Left lung (tissue), 14 donors: ENCODE data around the gene USP28. TPM values are rescaled to one million over a fixed set of nuclear protein-coding genes. Genes with fewer than 3 reads are reported as not detected.
"Not testable (repeated sequence)": the region's sequence is repeated elsewhere in the genome, so short reads cannot be mapped to it uniquely, and the experiment has no call there.

Source experiments
- ATAC-seq: fragments of 200-7000 bp; cut with Tn5 transposase; one replicate; pipeline ENCODE4 v1.9.1; 2020; ENCODE audit warnings: moderate library complexity
- DNase-seq, 4 donors: peaks; one replicate each; pipeline ENCODE4 v3.0.0-alpha.2; 2013 to 2020
- H3K27ac ChIP-seq, 2 donors: fragments of 200-600 bp; sonication (generic) in 1 of 2; one replicate each; pipeline versions ENCODE4 v1.5.0 to v1.8.0; 2020 to 2021
- H3K27me3 ChIP-seq, 2 donors: fragments of 200-600 bp; sonication (generic) in 1 of 2; one replicate each; pipeline versions ENCODE4 v1.5.0 to v1.8.0; 2020 to 2021
- H3K36me3 ChIP-seq, 2 donors: fragments of 200-600 bp; sonication (generic) in 1 of 2; one replicate each; pipeline versions ENCODE4 v1.5.0 to v1.8.0; 2020 to 2021
- H3K4me1 ChIP-seq, 2 donors: fragments of 200-600 bp; one replicate each; pipeline ENCODE4 v1.8.0; 2021
- H3K4me3 ChIP-seq, 2 donors: fragments of 200-600 bp; sonication (generic) in 1 of 2; one replicate each; pipeline versions ENCODE4 v1.5.0 to v1.8.0; 2020 to 2021; ENCODE audit warnings: mild to moderate bottlenecking in 1 of 2
- H3K9me3 ChIP-seq, 2 donors: fragments of 200-600 bp; sonication (generic) in 1 of 2; one replicate each; pipeline versions ENCODE4 v1.5.0 to v1.8.0; 2020 to 2021
- CTCF ChIP-seq, 2 donors: fragments of 200-600 bp; sonication (generic) in 1 of 2; IDR thresholded peaks; one replicate each; pipeline versions ENCODE4 v1.5.0 to v1.8.0; 2021; ENCODE audit warnings: antibody characterized with exemption in 2 of 2
- intact Hi-C, 2 donors: fragments of 100-400 bp; cut with DNase I; formaldehyde crosslinking; loops; one replicate each; pipeline versions ENCODE4 v1.11.2 to v1.14.2; 2022
- long read RNA-seq, 12 donors: library from polyadenylated mRNA in 2 of 12; unstranded in 2 of 12; transcript quantifications; one replicate each; pipeline ENCODE4 v2.0.0 and lab custom pipeline, GENCODE V29; 2019 to 2026
- polyA plus RNA-seq, 6 donors: library from polyadenylated mRNA; unstranded; fragments of 120-200 nt; gene quantifications; one replicate each; pipeline ENCODE4 v1.2.1, GENCODE V29; 2013; ENCODE audit not compliant: insufficient read length in 6 of 6
- total RNA-seq, 2 donors: library from RNA; stranded (reverse); fragmentation: NEBNext Ultra II Directional; extraction: Animal tissue kit (Norgen Biotek cat#: 25700); gene quantifications; one replicate each; pipeline ENCODE4 v1.2.1, GENCODE V29; 2021
- donor health status: DM: no; HTN: yes; CAD: no.
- donor health status: DM: no; HTN: no; CAD: no.

The USP28 gene
- 10 to 100 TPM; 21.7 TPM for total RNA-seq
- polyA plus RNA-seq: 10 to 100 TPM; 36.6 to 52.1 (median 42.8) TPM
- long read RNA-seq, donor 1, partial matches to known transcripts: 0 of 1 reads
- long read RNA-seq, donor 1, other reads (novel, unspliced or antisense): 0 of 1 reads
- long read RNA-seq, donor 2, partial matches to known transcripts: 0 of 1 reads
- long read RNA-seq, donor 2, other reads (novel, unspliced or antisense): 0 of 1 reads
- long read RNA-seq, donor 3, partial matches to known transcripts: 0 of 2 reads
- long read RNA-seq, donor 3, other reads (novel, unspliced or antisense): 0 of 2 reads
- long read RNA-seq, donor 4, partial matches to known transcripts: 4 of 7 reads
- long read RNA-seq, donor 4, other reads (novel, unspliced or antisense): 3 of 7 reads
- long read RNA-seq, donor 5: 0 reads
- long read RNA-seq, donor 6, partial matches to known transcripts: 30 of 30 reads
- long read RNA-seq, donor 6, other reads (novel, unspliced or antisense): 0 of 30 reads
- long read RNA-seq, donor 7: 0 reads
- long read RNA-seq, donor 8: 0 reads
- long read RNA-seq, donor 9: 0 reads
- long read RNA-seq, donor 10, partial matches to known transcripts: 1 of 2 reads
- long read RNA-seq, donor 10, other reads (novel, unspliced or antisense): 1 of 2 reads
- long read RNA-seq, donor 11: 0 reads
- long read RNA-seq, donor 12: 0 reads

GRCh38 chr11:113875234-113876073 is at the start of gene USP28:
Gene USP28, minus strand, starts transcription at chr11:113875572. Its CDS starts 71 bp downstream, at chr11:113875501.
- Histone ChIP-seq H3K36me3 (no peaks in the 10 kb centered on the region), H3K27ac (peak within 1 kb of the TSS; percentile 93 to 96), H3K4me1 (peaks cover 11 to 26% of the 10 kb centered on the region in 2 donors), H3K9me3 (no peaks in the 10 kb centered on the region), H3K27me3 (no peaks in the 10 kb centered on the region), H3K4me3 (peak within 1 kb of the TSS; percentile 68 to 78)
- peak; percentile 96 to 100 (median 98) for DNase-seq
- peak in 1 of 2 donors; percentile 25 for TF ChIP-seq CTCF (IDR thresholded peaks at IDR 0.05)
- peak; percentile 94 for ATAC-seq
- intact Hi-C loops: no loop called here

GRCh38 chr11:113923572-113923971 is 48.2 kb upstream of the USP28 start:
- Histone ChIP-seq H3K4me1 (no peaks in the 10 kb centered on the region), H3K36me3 (no peaks in the 10 kb centered on the region), H3K4me3 (no peak overlapping the region), H3K27me3 (peaks cover 4 to 16% of the 10 kb centered on the region in 2 donors), H3K9me3 (no peaks in the 10 kb centered on the region), H3K27ac (no peak overlapping the region)
- DNase-seq: no peak
- no peak for TF ChIP-seq CTCF (IDR thresholded peaks at IDR 0.05)
- no peak for ATAC-seq
- intact Hi-C loops: no loop called here

- not testable (repeated sequence) for H3K4me1 ChIP-seq, ATAC-seq, H3K27ac ChIP-seq
Measured at GRCh38 chr11:113911491-113911890, 36.1 kb upstream of the USP28 start.

GRCh38 chr11:113908098-113908497 is 32.7 kb upstream of the USP28 start:
- intact Hi-C loops: no loop called here
- Histone ChIP-seq H3K4me1 (no peaks in the 10 kb centered on the region), H3K4me3 (no peak overlapping the region), H3K9me3 (no peaks in the 10 kb centered on the region), H3K36me3 (no peaks in the 10 kb centered on the region), H3K27me3 (peaks cover 0 to 19% of the 10 kb centered on the region in 2 donors), H3K27ac (no peak overlapping the region)
- DNase-seq: no peak
- no peak for TF ChIP-seq CTCF (IDR thresholded peaks at IDR 0.05)
- ATAC-seq: no peak

More at GRCh38 chr11:113911491-113911890, 36.1 kb upstream of the USP28 start:
- H3K27me3 ChIP-seq: peaks cover 0 to 18% of the 10 kb centered on the region in 2 donors
- H3K36me3 ChIP-seq, H3K9me3 ChIP-seq, intact Hi-C loops, DNase-seq, H3K4me3 ChIP-seq: not testable (repeated sequence)

GRCh38 chr11:113907681-113908080 is 32.3 kb upstream of the USP28 start:
- intact Hi-C loops: no loop called here
- Histone ChIP-seq H3K36me3 (no peaks in the 10 kb centered on the region), H3K9me3 (no peaks in the 10 kb centered on the region), H3K27ac (no peak overlapping the region), H3K27me3 (peaks cover 0 to 22% of the 10 kb centered on the region in 2 donors), H3K4me3 (no peak overlapping the region), H3K4me1 (no peaks in the 10 kb centered on the region)
- DNase-seq (no peak), ATAC-seq (no peak)
- no peak for TF ChIP-seq CTCF (IDR thresholded peaks at IDR 0.05)
